GM13977 (cell line): ENCODE results near the gene ACAP3.

Experiments
- DNase-seq: peaks from one replicate; pipeline ENCODE4 v3.0.0; 2012; ENCODE audit warnings: low spot score
- in situ Hi-C: fragments of 300-500 bp; cut with MboI; formaldehyde crosslinking; loops from one replicate; pipeline ENCODE4 v1.12.0; 2022; ENCODE audit warnings: low sequenced_read_pairs, low pct_unique_long_range_greater_than_20kb, mixed read lengths, inconsistent platforms; ENCODE audit not compliant: unreplicated experiment
- TF ChIP-seq, protein P1 (sequence below): IDR thresholded peaks from 2 replicates; pipeline ENCODE4 v1.5.1; 2012; ENCODE audit warnings: mild to moderate bottlenecking, control low read depth; ENCODE audit not compliant: insufficient read depth; ENCODE audit errors: extremely low read depth, missing control alignments

The ACAP3 gene

DNA sequence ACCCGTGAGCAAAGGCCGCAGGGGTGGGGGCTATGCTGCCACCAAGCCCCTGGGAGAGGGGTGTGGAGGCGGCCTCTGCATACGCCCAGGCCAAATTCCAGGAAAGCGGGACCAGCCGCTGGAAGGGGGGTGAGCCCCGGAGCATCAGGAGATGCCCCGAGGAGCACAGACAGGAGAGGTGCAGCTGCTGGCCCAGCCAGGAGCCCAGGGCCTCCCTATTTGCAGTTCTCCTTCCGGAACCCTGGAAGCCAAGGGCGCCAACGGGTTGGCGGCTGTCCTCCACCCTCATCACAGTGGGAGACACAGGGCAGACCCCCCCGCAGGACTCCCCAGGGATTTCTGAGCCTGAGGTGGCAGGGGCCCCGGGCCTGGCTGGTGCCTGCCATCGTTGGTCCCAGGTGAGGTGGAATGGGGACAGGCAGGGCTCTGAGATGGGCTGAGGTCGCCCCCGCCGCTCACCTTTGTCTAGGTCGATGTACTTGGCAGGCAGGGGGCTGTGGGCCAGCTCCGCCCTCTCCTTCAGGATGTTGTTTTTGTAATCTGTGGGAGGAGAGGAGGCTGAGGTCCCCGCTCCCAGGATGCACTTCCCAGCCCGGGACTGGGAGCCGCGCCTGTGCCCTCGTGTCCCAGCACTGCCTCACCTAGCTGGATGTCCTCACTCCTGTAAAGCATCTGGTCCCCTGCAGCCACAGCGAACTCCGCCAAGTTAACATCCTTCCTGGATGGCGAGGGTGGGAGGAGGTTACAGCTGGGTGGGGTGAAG, 45.8 kb upstream of the ACAP3 start:
- no peak for DNase-seq
- in situ Hi-C loops = no loop called here
- TF ChIP-seq, protein P1, sequence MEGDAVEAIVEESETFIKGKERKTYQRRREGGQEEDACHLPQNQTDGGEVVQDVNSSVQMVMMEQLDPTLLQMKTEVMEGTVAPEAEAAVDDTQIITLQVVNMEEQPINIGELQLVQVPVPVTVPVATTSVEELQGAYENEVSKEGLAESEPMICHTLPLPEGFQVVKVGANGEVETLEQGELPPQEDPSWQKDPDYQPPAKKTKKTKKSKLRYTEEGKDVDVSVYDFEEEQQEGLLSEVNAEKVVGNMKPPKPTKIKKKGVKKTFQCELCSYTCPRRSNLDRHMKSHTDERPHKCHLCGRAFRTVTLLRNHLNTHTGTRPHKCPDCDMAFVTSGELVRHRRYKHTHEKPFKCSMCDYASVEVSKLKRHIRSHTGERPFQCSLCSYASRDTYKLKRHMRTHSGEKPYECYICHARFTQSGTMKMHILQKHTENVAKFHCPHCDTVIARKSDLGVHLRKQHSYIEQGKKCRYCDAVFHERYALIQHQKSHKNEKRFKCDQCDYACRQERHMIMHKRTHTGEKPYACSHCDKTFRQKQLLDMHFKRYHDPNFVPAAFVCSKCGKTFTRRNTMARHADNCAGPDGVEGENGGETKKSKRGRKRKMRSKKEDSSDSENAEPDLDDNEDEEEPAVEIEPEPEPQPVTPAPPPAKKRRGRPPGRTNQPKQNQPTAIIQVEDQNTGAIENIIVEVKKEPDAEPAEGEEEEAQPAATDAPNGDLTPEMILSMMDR = no peak

DNA sequence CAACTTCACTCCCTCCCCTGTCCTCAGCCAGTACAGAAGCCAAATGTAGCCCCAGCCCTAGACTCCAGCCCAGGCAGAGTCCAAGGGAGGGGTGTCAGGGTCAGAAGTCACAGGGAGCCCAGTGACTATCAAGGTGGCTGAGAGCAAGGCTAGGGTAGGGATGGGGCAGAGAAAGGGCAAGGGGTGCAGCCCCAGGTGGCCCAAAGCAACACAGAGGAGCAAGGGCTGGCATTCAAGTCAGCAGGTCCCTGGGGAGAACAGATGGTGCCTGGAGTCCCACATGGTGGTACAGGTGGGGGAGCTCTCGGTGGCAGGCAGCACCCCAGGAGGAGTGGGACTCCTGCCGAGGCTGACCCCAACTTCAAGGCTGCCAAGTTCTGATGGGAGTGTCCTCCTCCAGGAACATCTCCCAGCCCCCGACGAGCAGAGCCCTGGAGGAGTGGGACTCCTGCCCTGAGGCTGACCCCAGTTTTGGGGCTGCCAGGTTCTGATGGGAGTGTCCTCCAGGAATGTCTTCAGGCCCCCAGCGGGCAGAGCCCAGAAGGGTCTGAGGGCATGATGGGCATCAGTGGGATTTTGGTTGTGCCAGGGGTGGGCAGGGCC, 45.2 kb upstream of the ACAP3 start:
- no peak for DNase-seq
- in situ Hi-C loops = no loop called here
- TF ChIP-seq, protein P1 = no peak

- in situ Hi-C loops = no loop called here
- no peak for DNase-seq
- TF ChIP-seq, protein P1 = no peak
Measured at GRCh38 chr1:1351511-1352427, 44.0 kb upstream of the ACAP3 start.

- TF ChIP-seq, protein P1 = peak; percentile 71
- in situ Hi-C loops = no loop called here
- peak; percentile 98 for DNase-seq
Measured at GRCh38 chr1:1349256-1350012, 41.7 kb upstream of the ACAP3 start, which contains the start of gene DVL1. DVL1 (minus strand) TSS chr1:1349418; CDS start chr1:1349065, 353 bp downstream.

GRCh38 chr1:1348420-1349255, 40.9 kb upstream of the ACAP3 start:
- TF ChIP-seq, protein P1 = no peak
- in situ Hi-C loops = no loop called here
- no peak for DNase-seq
